PC-3 (cell line): ENCODE measurements around the gene NOP14.

Source experiments
- EZH2 ChIP-seq: fragments of 300-600 bp; sonication (generic); IDR thresholded peaks from one replicate; pipeline ENCODE4 v1.6.1; 2017; ENCODE audit warnings: antibody characterized with exemption, mild to moderate bottlenecking, low read length; ENCODE audit not compliant: unreplicated experiment
- EZH2phosphoT487 ChIP-seq: fragments of 300-600 bp; sonication (generic); IDR thresholded peaks from 2 replicates; pipeline ENCODE4 v1.6.1; 2018; ENCODE audit warnings: mild to moderate bottlenecking, antibody characterized with exemption, low read length, borderline replicate concordance
- TF ChIP-seq, protein P1 (sequence below): fragments of 300-600 bp; sonication (generic); conservative IDR thresholded peaks from 2 replicates; pipeline ENCODE4 v1.5.1; 2017; ENCODE audit warnings: antibody characterized with exemption, low read depth, mild to moderate bottlenecking, low read length

DNA sequence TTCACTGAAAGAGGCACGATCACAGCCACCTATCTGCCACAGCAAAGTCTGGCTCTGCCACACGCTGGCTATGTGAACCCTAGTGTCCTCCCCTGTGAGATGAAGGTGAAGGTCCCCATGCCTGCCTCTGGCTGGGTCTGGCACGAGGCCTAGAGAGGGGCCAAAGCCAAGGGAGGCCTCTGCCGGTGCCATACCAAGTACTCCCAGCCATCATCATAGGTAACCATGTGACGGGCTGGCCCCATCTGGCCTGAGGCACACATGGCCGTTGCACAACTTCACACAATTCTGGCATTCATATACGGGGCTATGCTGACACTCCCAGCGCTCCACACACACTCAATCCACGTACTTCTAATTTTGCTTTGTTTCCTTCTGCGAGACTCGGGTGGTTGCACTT, 15.3 kb downstream of the NOP14 start:
- TF ChIP-seq, protein P1, sequence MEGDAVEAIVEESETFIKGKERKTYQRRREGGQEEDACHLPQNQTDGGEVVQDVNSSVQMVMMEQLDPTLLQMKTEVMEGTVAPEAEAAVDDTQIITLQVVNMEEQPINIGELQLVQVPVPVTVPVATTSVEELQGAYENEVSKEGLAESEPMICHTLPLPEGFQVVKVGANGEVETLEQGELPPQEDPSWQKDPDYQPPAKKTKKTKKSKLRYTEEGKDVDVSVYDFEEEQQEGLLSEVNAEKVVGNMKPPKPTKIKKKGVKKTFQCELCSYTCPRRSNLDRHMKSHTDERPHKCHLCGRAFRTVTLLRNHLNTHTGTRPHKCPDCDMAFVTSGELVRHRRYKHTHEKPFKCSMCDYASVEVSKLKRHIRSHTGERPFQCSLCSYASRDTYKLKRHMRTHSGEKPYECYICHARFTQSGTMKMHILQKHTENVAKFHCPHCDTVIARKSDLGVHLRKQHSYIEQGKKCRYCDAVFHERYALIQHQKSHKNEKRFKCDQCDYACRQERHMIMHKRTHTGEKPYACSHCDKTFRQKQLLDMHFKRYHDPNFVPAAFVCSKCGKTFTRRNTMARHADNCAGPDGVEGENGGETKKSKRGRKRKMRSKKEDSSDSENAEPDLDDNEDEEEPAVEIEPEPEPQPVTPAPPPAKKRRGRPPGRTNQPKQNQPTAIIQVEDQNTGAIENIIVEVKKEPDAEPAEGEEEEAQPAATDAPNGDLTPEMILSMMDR, result no peak
- TF ChIP-seq EZH2phosphoT487 (no peak), EZH2 (no peak)
